HepG2 (cell line): ENCODE measurements around the gene MAJIN. TPM values are rescaled to one million over a fixed set of nuclear protein-coding genes. Genes with fewer than 3 reads are reported as not detected.

Experiments used
- BATF2 ChIP-seq: sonication (generic); formaldehyde crosslinking; IDR thresholded peaks from 2 replicates; pipeline ENCODE4 v1.8.0; 2022; ENCODE audit warnings: mild to moderate bottlenecking, missing genetic modification reagents, moderate library complexity
- CTCF ChIP-seq: sonication (generic); formaldehyde crosslinking; IDR thresholded peaks from 2 replicates; pipeline ENCODE4 v1.5.0; 2020; ENCODE audit warnings: mild to moderate bottlenecking, missing genetic modification reagents, moderate library complexity
- PBX2 ChIP-seq: IDR thresholded peaks from 2 replicates; pipeline ENCODE4 v1.6.1; 2016; ENCODE audit warnings: control low read depth
- TIGD3 ChIP-seq: sonication (generic); formaldehyde crosslinking; IDR thresholded peaks from 2 replicates; pipeline ENCODE4 v1.5.1; 2020; ENCODE audit warnings: mild to moderate bottlenecking, missing genetic modification reagents, borderline replicate concordance
- UBTF ChIP-seq: sonication (generic); formaldehyde crosslinking; IDR thresholded peaks from 2 replicates; pipeline ENCODE4 v1.4.0; 2020; ENCODE audit warnings: mild to moderate bottlenecking, missing genetic modification reagents
- ZNF318 ChIP-seq: sonication (generic); formaldehyde crosslinking; IDR thresholded peaks from 2 replicates; pipeline ENCODE4 v1.4.0; 2020; ENCODE audit warnings: mild to moderate bottlenecking, missing genetic modification reagents
- ZNF737 ChIP-seq: sonication (generic); formaldehyde crosslinking; IDR thresholded peaks from 2 replicates; pipeline ENCODE4 v1.5.0; 2020; ENCODE audit warnings: missing genetic modification reagents, mild to moderate bottlenecking, borderline replicate concordance
- ZNF841 ChIP-seq: sonication (generic); formaldehyde crosslinking; IDR thresholded peaks from 2 replicates; pipeline ENCODE4 v1.8.1; 2023; ENCODE audit warnings: missing genetic modification reagents, borderline replicate concordance
- polyA plus RNA-seq, 8 experiments: library from polyadenylated mRNA; depleted of rRNA in 3 of 8; stranded (reverse) in 7 of 8; unstranded in 1 of 8; fragments of >200 nt; fragmentation: Illumina TruSeq in 4 of 8; extraction: Trizol in 4 of 8; gene quantifications; 2 replicates each; pipeline versions ENCODE4 v1.2.1 to v1.2.3, GENCODE V29; 2011 to 2016; ENCODE audit warnings: low read depth in 4 of 8, missing spikeins in 1 of 8, mixed read lengths in 1 of 8; ENCODE audit not compliant: insufficient read depth in 1 of 8
- total RNA-seq, 5 experiments: library from RNA; depleted of rRNA; stranded (reverse); fragments of >200 nt; fragmentation: Illumina TruSeq; extraction: Trizol; gene quantifications; 2 replicates each; pipeline ENCODE4 v1.2.3, GENCODE V29; 2016; ENCODE audit warnings: low read depth in 1 of 5

Gene MAJIN
- total and polyA plus RNA-seq, 2 of the 13 experiments (the other 11 are each of a cell fraction or from before 2014, with no cell fraction given): not detected

GRCh38 chr11:64934682-64935358 lies 37.1 kb downstream of the MAJIN start (continued):
- TF ChIP-seq ZNF318 (CRISPR knock-in tag): no peak
- TF ChIP-seq ZNF737 (CRISPR knock-in tag): no peak
- peak; percentile 46; the same call in 1 of the 2 replicates for TF ChIP-seq UBTF (CRISPR knock-in tag)
- TF ChIP-seq CTCF (CRISPR knock-in tag): peak; percentile 82
- no peak for TF ChIP-seq PBX2 (CRISPR knock-in tag)
- no peak for TF ChIP-seq BATF2
- no peak for TF ChIP-seq ZNF841 (CRISPR knock-in tag)
- TF ChIP-seq TIGD3 (CRISPR knock-in tag): no peak
